ENCODE results near the gene ASPSCR1. TPM values are rescaled to one million over a fixed set of nuclear protein-coding genes. Genes with fewer than 3 reads are reported as not detected.

ASPSCR1 gene
- total and polyA plus RNA-seq, 2 of the 13 experiments (the other 11 are each of a cell fraction or from before 2014, with no cell fraction given) = 274 to 314 TPM

DNA sequence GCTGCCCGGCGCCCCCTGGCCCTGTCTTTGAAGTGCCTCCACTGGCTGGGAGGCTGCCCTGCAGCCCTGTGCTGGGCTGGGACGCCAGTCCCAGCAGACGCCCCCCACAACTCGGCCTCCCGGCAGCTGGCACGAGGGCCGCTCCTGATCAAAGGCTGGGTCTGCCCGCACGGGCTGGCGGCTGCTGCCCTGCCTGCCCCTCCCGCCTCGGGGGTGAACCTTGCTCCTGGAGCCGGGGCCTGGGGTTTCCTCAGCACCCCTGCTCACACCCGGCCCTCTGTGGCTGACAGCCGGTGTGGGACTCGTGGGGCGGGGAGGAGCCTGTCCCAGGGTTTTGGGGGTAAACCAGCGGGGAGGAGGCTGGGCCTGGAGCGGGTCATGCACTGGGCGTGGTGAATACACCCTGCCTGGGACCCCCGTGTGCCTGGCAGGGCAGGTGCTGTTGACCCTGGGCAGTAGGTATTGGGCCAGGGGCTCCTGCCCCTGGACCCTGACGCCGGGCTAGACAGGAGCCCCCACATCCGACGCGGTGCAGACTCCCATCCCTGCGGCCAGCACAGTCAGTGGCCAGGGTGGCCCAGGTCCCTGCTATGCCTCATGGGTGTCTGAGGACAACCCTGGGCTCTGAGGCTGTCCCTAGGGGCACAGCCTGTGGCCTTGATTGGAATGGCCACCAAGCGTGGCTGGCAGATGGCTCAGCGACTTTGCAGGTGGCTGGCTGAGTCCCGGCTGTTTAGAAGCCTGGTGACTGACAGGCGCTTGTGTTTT is 23.6 kb downstream of the ASPSCR1 start (continued):
- TF ChIP-seq ATAD3A (CRISPR knock-in tag; IDR thresholded peaks at IDR 0.05) = no peak
- peak; percentile 97 for TF ChIP-seq ZNF234 (CRISPR knock-in tag; conservative IDR thresholded peaks at IDR 0.05)
- no peak; the same call in 1 of the 2 replicates for TF ChIP-seq GTF3A (CRISPR knock-in tag; conservative IDR thresholded peaks at IDR 0.05)
- peak; percentile 89 for TF ChIP-seq FOXA3 (CRISPR knock-in tag; IDR thresholded peaks at IDR 0.05)
- TF ChIP-seq ZNF264 (CRISPR knock-in tag; IDR thresholded peaks at IDR 0.05) = peak; percentile 92
- TF ChIP-seq ZNF549 (CRISPR knock-in tag; IDR thresholded peaks at IDR 0.05) = peak; percentile 91
- TF ChIP-seq ZSCAN21 (CRISPR knock-in tag; IDR thresholded peaks at IDR 0.05; ENCODE audit: borderline replicate concordance) = peak; percentile 40; the same call in 1 of the 2 replicates
- TF ChIP-seq ATF1 (CRISPR knock-in tag; IDR thresholded peaks at IDR 0.05) = no peak
- TF ChIP-seq FOSL1 (CRISPR knock-in tag; IDR thresholded peaks at IDR 0.05; ENCODE audit: borderline replicate concordance) = 0 out of 2 replicates have a peak, but pooled peaks have one; percentile 47
- 0 out of 2 replicates have a peak, but pooled peaks have one; percentile 49 for TF ChIP-seq NAIF1 (CRISPR knock-in tag; IDR thresholded peaks at IDR 0.05; ENCODE audit: borderline replicate concordance)
- TF ChIP-seq RERE (CRISPR knock-in tag; IDR thresholded peaks at IDR 0.05; ENCODE audit: low read depth) = peak; percentile 48; the same call in 1 of the 2 replicates
- no peak for TF ChIP-seq CC2D1A (CRISPR knock-in tag; IDR thresholded peaks at IDR 0.05)
- TF ChIP-seq JDP2 (CRISPR knock-in tag; IDR thresholded peaks at IDR 0.05; ENCODE audit: borderline replicate concordance) = peak; percentile 43; the same call in 1 of the 2 replicates
- TF ChIP-seq, protein P1, sequence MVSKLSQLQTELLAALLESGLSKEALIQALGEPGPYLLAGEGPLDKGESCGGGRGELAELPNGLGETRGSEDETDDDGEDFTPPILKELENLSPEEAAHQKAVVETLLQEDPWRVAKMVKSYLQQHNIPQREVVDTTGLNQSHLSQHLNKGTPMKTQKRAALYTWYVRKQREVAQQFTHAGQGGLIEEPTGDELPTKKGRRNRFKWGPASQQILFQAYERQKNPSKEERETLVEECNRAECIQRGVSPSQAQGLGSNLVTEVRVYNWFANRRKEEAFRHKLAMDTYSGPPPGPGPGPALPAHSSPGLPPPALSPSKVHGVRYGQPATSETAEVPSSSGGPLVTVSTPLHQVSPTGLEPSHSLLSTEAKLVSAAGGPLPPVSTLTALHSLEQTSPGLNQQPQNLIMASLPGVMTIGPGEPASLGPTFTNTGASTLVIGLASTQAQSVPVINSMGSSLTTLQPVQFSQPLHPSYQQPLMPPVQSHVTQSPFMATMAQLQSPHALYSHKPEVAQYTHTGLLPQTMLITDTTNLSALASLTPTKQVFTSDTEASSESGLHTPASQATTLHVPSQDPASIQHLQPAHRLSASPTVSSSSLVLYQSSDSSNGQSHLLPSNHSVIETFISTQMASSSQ (IDR thresholded peaks at IDR 0.05; ENCODE audit: low read depth) = no peak; the same call in 1 of the 2 replicates
- TF ChIP-seq, protein P1 (CRISPR knock-in tag; IDR thresholded peaks at IDR 0.05; ENCODE audit: borderline replicate concordance) = peak; percentile 79; the same call in 1 of the 2 replicates
- TF ChIP-seq, protein P2, sequence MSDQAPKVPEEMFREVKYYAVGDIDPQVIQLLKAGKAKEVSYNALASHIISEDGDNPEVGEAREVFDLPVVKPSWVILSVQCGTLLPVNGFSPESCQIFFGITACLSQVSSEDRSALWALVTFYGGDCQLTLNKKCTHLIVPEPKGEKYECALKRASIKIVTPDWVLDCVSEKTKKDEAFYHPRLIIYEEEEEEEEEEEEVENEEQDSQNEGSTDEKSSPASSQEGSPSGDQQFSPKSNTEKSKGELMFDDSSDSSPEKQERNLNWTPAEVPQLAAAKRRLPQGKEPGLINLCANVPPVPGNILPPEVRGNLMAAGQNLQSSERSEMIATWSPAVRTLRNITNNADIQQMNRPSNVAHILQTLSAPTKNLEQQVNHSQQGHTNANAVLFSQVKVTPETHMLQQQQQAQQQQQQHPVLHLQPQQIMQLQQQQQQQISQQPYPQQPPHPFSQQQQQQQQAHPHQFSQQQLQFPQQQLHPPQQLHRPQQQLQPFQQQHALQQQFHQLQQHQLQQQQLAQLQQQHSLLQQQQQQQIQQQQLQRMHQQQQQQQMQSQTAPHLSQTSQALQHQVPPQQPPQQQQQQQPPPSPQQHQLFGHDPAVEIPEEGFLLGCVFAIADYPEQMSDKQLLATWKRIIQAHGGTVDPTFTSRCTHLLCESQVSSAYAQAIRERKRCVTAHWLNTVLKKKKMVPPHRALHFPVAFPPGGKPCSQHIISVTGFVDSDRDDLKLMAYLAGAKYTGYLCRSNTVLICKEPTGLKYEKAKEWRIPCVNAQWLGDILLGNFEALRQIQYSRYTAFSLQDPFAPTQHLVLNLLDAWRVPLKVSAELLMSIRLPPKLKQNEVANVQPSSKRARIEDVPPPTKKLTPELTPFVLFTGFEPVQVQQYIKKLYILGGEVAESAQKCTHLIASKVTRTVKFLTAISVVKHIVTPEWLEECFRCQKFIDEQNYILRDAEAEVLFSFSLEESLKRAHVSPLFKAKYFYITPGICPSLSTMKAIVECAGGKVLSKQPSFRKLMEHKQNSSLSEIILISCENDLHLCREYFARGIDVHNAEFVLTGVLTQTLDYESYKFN (CRISPR knock-in tag; conservative IDR thresholded peaks at IDR 0.05) = peak; percentile 89
